Pancreas (tissue), 10 donors: ENCODE results near the gene PHACTR2. TPM values are rescaled to one million over a fixed set of nuclear protein-coding genes. Genes with fewer than 3 reads are reported as not detected.
A peak's percentile ranks its signal among the peaks of the same experiment; 100 is the strongest.
"Not testable (repeated sequence)": the region's sequence is repeated elsewhere in the genome, so short reads cannot be mapped to it uniquely, and the experiment has no call there.

Source experiments
- ATAC-seq, 4 donors: fragments of 200-7000 bp; cut with Tn5 transposase; one replicate each; pipeline versions ENCODE4 v1.8.0 to v1.9.1; 2020; ENCODE audit warnings: mild to moderate bottlenecking in 4 of 4, moderate library complexity in 4 of 4
- DNase-seq, 6 donors: peaks; one replicate each; pipeline ENCODE4 v3.0.0-alpha.2; 2020
- FAIRE-seq: peaks from 2 replicates; lab custom pipeline; 2012; peaks lifted over from hg19 to GRCh38; lab: Jason Lieb, UNC
- H3K27ac ChIP-seq, 4 donors: fragments of 200-600 bp; sonication (generic); 1 replicate in 3 of 4; 2 replicates in 1 of 4; pipeline versions ENCODE4 v1.5.0 to v1.8.0; 2020
- H3K27me3 ChIP-seq, 4 donors: fragments of 200-600 bp; one replicate each; pipeline ENCODE4 v1.8.0; 2021
- H3K36me3 ChIP-seq, 3 donors: fragments of 200-600 bp; sonication (generic) in 1 of 3; one replicate each; pipeline versions ENCODE4 v1.5.0 to v1.8.0; 2020 to 2021
- H3K4me1 ChIP-seq, 3 donors: fragments of 200-600 bp; one replicate each; pipeline ENCODE4 v1.8.0; 2021
- H3K4me3 ChIP-seq, 4 donors: fragments of 200-600 bp; sonication (generic) in 2 of 4; one replicate each; pipeline versions ENCODE4 v1.5.0 to v1.8.0; 2020 to 2021
- H3K9me3 ChIP-seq, 4 donors: fragments of 200-600 bp; one replicate each; pipeline ENCODE4 v1.8.0; 2021
- CTCF ChIP-seq, 4 donors: fragments of 200-600 bp; sonication (generic) in 3 of 4; IDR thresholded peaks; one replicate each; pipeline versions ENCODE4 v1.5.0 to v1.8.0; 2021; ENCODE audit warnings: antibody characterized with exemption in 4 of 4
- WGBS, 2 donors: extraction: QIAGEN DNeasy Blood & Tissue Kit; methylation state at CpG; one replicate each; pipeline ENCODE4 v1.1.7; 2013; 5-methylcytosine and 5-hydroxymethylcytosine counted together
- intact Hi-C, 3 donors: fragments of 100-400 bp; cut with DNase I; formaldehyde crosslinking; loops; one replicate each; pipeline versions ENCODE4 v1.11.1 to v1.14.2; 2022
- polyA plus RNA-seq, 2 donors: library from polyadenylated mRNA; stranded (reverse); fragments of 200-250 nt; gene quantifications; one replicate each; pipeline ENCODE4 v1.2.3, GENCODE V29; 2013
- total RNA-seq, 6 donors: library from RNA; stranded (reverse); fragmentation: NEBNext Ultra II Directional in 4 of 6; extraction: Animal tissue kit (Norgen Biotek cat#: 25700) in 4 of 6; gene quantifications; one replicate each; pipeline versions ENCODE4 v1.2.1 to v1.2.4, GENCODE V29; 2021 to 2023
- donor health status: healthy with polysubstance abuse.
- donor health status: DM: no; HTN: no; CAD: no; lungs with moderate emphysema.
- donor health status: DM: no; HTN: no; CAD: no.
- donor health status: control.
- donor health status: control.
- donor health status: Bipolar disorder and iron deficiency.
- donor health status: DM: yes; HTN: yes; CAD: no.
- donor health status: DM: no; HTN: no; CAD: no.
- donor health status: DM: no; HTN: no; CAD: no.
- donor health status: DM: yes; HTN: yes; CAD: no.

The PHACTR2 gene
- total and polyA plus RNA-seq, 8 donors = 2.7 to 19.0 (median 8.9) TPM

- H3K36me3 ChIP-seq = no peaks in the 10 kb centered on the region
- H3K9me3 ChIP-seq = no peaks in the 10 kb centered on the region
- H3K27ac ChIP-seq = no peak overlapping the region
- FAIRE-seq = no peak
- no peaks in the 10 kb centered on the region for H3K4me1 ChIP-seq
- ATAC-seq = peak in 1 of 4 donors; percentile 49
- no peak for TF ChIP-seq CTCF (IDR thresholded peaks at IDR 0.05)
- H3K4me3 ChIP-seq = no peak overlapping the region
- intact Hi-C loops = no loop called here
- no peaks in the 10 kb centered on the region for H3K27me3 ChIP-seq
- no peak for DNase-seq
- WGBS, 2 donors = 26 to 29% methylated on average over 1 of the region's 1 CpG
Measured at GRCh38 chr6:143734641-143735063, 56.9 kb downstream of the PHACTR2 start.

- H3K36me3 ChIP-seq, H3K9me3 ChIP-seq, ATAC-seq, H3K27me3 ChIP-seq, H3K4me3 ChIP-seq, intact Hi-C loops, H3K4me1 ChIP-seq, FAIRE-seq, DNase-seq, H3K27ac ChIP-seq: not testable (repeated sequence)
- 93 to 98% methylated on average over 12 of the region's 12 CpGs for WGBS, 2 donors
Measured at GRCh38 chr6:143738072-143738690, 60.4 kb downstream of the PHACTR2 start.

- DNase-seq (no peak), FAIRE-seq (no peak), ATAC-seq (no peak)
- TF ChIP-seq CTCF (IDR thresholded peaks at IDR 0.05) = no peak
- no peaks in the 10 kb centered on the region for H3K27me3 ChIP-seq
- no peaks in the 10 kb centered on the region for H3K36me3 ChIP-seq
- H3K9me3 ChIP-seq = no peaks in the 10 kb centered on the region
- intact Hi-C loops = no loop called here
- peaks cover 0 to 16% (median 6%) of the 10 kb centered on the region in 3 donors for H3K4me1 ChIP-seq
- H3K4me3 ChIP-seq = no peak overlapping the region
- no peak overlapping the region for H3K27ac ChIP-seq
- 95% methylated on average over 13 of the region's 13 CpGs for WGBS, 2 donors
Measured at GRCh38 chr6:143739341-143739851, 61.6 kb downstream of the PHACTR2 start.

- 94 to 97% methylated on average over 2 of the region's 2 CpGs for WGBS, 2 donors
- no peak overlapping the region for H3K27ac ChIP-seq
- no peaks in the 10 kb centered on the region for H3K36me3 ChIP-seq
- intact Hi-C loops = no loop called here
- FAIRE-seq (no peak), ATAC-seq (no peak), DNase-seq (no peak)
- no peaks in the 10 kb centered on the region for H3K27me3 ChIP-seq
- H3K4me1 ChIP-seq = peaks cover 0 to 19% (median 14%) of the 10 kb centered on the region in 3 donors
- no peak overlapping the region for H3K4me3 ChIP-seq
- no peaks in the 10 kb centered on the region for H3K9me3 ChIP-seq
- no peak for TF ChIP-seq CTCF (IDR thresholded peaks at IDR 0.05)
Measured at GRCh38 chr6:143740213-143740612, 62.4 kb downstream of the PHACTR2 start.

- Histone ChIP-seq H3K36me3 (no peaks in the 10 kb centered on the region), H3K27me3 (no peaks in the 10 kb centered on the region), H3K4me3 (no peak overlapping the region), H3K9me3 (no peaks in the 10 kb centered on the region), H3K27ac (no peak overlapping the region), H3K4me1 (peaks cover 0 to 22% (median 20%) of the 10 kb centered on the region in 3 donors)
- DNase-seq (no peak), ATAC-seq (no peak), FAIRE-seq (no peak)
- WGBS, 2 donors = 89 to 94% methylated on average over 3 of the region's 3 CpGs
- intact Hi-C loops = no loop called here
- TF ChIP-seq CTCF (IDR thresholded peaks at IDR 0.05) = no peak
Measured at GRCh38 chr6:143741480-143741879, 63.7 kb downstream of the PHACTR2 start.
